ENCODE results near the gene DZIP1.

DZIP1 gene

DNA sequence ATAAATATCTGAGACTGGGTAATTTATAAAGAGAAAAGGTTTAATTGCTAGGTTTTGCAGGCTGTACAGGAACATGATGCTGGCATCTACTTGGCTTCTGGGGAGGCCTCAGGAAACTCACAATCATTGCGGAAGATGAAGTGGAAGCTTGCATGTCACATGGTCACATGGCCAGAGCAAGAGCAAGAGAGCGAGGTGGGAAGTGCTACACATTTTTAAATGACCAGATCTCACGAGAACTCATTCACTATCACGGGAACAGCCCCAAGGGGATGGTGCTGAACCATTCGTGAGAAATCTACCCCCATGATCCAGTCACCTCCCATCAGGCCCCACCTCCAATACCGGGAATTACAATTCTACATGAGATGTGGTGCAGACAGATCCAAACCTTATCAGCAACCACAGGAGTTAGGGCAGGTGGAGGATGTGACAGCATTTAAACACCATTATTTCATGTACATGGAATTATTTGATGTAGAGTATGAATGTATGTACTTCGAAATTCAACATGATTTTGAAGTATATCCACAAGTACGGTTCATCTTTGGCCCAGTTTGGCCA, 102.5 kb downstream of the DZIP1 start:
- DNase-seq: no peak

GRCh38 chr13:95541308-95541707, 103.2 kb downstream of the DZIP1 start:
- no peak for DNase-seq

- no peak for DNase-seq
Measured at GRCh38 chr13:95540888-95541287, 103.6 kb downstream of the DZIP1 start.

DNA sequence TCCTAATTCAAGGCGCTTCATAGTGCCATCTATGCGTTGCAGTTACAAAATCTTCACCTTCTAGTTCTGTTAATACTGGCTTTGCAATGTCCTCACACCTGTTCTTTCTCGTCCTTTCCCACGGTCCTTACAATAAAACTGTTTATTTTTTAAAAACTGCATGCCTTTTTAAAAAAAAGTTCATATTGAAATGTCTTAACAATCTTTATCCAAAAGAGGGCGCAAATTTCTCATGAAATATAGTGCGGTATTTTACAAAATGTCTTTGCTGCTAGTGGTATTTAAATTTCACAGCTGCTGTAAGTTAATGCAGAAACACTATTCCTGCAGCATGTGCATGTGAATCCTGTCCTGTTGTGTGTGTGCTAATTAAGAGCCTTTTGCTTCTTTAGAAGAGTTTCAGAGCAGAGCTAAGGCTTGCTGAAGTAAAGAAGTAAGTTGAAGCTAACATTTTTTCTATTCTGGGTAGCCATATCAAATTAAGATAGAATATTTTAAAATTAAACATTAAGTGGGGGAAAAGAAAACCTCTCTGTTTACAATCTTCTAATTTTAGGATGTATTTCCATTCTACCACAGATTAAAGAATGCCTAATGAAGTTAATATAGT, 107.8 kb downstream of the DZIP1 start:
- no peak for DNase-seq

- DNase-seq: no peak
Measured at GRCh38 chr13:95535243-95535642, 109.3 kb downstream of the DZIP1 start.

DNA sequence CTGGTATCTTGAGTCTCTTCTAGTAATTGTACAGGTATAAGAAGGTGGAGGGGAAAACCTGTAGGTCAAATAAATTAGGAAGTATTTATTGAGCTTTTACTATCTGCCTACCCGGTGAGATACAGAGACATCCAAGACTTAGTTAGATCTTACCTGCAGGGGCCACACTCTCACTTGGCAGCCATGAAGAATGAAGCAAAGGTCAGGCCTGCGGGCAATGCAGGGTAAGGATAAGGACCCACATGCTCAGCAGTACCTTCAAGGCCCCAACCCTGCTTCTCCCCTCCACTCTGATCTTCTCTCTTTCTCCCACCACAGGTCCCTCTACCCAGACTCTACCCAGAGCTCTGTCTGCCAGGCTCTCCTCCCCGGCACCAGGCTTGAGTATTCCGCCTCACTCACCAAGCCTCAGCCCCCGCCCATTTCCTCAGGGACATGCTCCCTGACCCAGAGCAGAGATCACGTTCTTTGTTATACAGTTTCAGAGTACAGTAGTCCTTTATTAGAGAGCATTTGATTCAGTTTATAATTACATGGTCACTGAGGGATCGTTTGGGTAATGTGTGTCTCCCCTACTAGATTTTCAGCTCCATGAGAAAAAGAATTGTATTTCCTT, 110.9 kb downstream of the DZIP1 start:
- DNase-seq: no peak

DNA sequence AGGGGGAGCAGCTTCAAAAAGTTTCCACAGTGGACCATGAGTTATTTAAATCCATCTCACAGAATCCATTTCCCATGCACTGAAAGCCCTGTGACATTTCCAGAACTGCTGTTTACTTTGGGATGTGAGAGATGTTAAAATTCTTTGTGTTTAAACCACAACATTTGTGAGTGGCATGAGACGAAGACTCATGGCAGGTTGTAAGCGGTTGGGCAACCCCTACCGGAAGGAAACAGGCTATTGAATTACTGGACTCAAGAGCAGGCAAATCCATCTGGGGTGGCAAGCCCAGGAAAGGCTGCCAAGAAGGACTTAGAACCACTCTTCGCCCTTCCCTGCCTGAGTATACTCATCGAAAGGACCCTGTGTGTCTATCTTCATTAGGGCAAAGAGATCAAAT, 114.3 kb downstream of the DZIP1 start:
- no peak for DNase-seq
